H1 (cell line): ENCODE data around the gene ACTN4. TPM values are rescaled to one million over a fixed set of nuclear protein-coding genes. Genes with fewer than 3 reads are reported as not detected.
A peak's percentile ranks its signal among the peaks of the same experiment; 100 is the strongest.

Experiments
- CTCF ChIA-PET: fragments of 300-600 bp; sonication (Branson Sonifier 250); formaldehyde crosslinking; loops from one replicate; lab custom pipeline; 2021; ENCODE audit not compliant: partially characterized antibody; lab: Charles Lee
- POLR2A ChIA-PET: fragments of 300-600 bp; sonication (Branson Sonifier 250); formaldehyde crosslinking; loops from one replicate; lab custom pipeline; 2021; ENCODE audit warnings: inconsistent platforms; ENCODE audit not compliant: partially characterized antibody; lab: Charles Lee
- DNase-seq, 2 experiments: peaks; one replicate each; pipeline versions ENCODE4 v3.0.0 to v3.0.0-alpha.2; 2010 to 2022; ENCODE audit warnings: low spot score in 2 of 2, low read depth in 1 of 2, mixed read lengths in 1 of 2
- FAIRE-seq: peaks from 2 replicates; lab custom pipeline; 2011; peaks lifted over from hg19 to GRCh38; lab: Jason Lieb, UNC
- H2AFZ ChIP-seq: 2 replicates; pipeline ENCODE4 v1.8.1; 2012; ENCODE audit warnings: low read length, inconsistent platforms
- H2AK5ac ChIP-seq: 2 replicates; pipeline ENCODE4 v1.6.1; 2013; ENCODE audit warnings: low read depth, low read length
- H2BK120ac ChIP-seq: replicated peaks from 2 replicates; pipeline ENCODE3; 2013; ENCODE audit warnings: low read depth, low read length, inconsistent platforms
- H2BK12ac ChIP-seq: 2 replicates; pipeline ENCODE4 v1.6.1; 2013; ENCODE audit warnings: low read depth, low read length
- H2BK15ac ChIP-seq: 2 replicates; pipeline ENCODE4 v1.6.1; 2013; ENCODE audit warnings: low read length
- H2BK20ac ChIP-seq: 2 replicates; pipeline ENCODE4 v1.6.1; 2013; ENCODE audit warnings: low read length
- H2BK5ac ChIP-seq: 2 replicates; pipeline ENCODE4 v1.6.1; 2013; ENCODE audit warnings: low read depth, low read length
- H3K14ac ChIP-seq: 2 replicates; pipeline ENCODE4 v1.6.1; 2013; ENCODE audit warnings: inconsistent platforms; ENCODE audit not compliant: insufficient read length
- H3K18ac ChIP-seq: 2 replicates; pipeline ENCODE4 v1.6.1; 2013; ENCODE audit warnings: low read length; ENCODE audit errors: extremely low read depth
- H3K23ac ChIP-seq: 2 replicates; pipeline ENCODE4 v1.6.1; 2013; ENCODE audit warnings: inconsistent platforms; ENCODE audit not compliant: insufficient read length
- H3K23me2 ChIP-seq: 2 replicates; pipeline ENCODE4 v1.6.1; 2013; ENCODE audit warnings: low read depth, low read length
- H3K27ac ChIP-seq: 2 replicates; pipeline ENCODE4 v1.6.1; 2011; ENCODE audit warnings: low read depth, low read length, inconsistent platforms
- H3K27me3 ChIP-seq, 4 experiments: replicated peaks in 1 of 4; 1 replicate in 1 of 4; 2 replicates in 3 of 4; pipeline versions ENCODE4 v1.6.1 to v1.8.1; 2011 to 2013; ENCODE audit warnings: low read length in 3 of 4, mild to moderate bottlenecking in 3 of 4, inconsistent platforms in 2 of 4, mixed read lengths in 2 of 4, moderate library complexity in 1 of 4; ENCODE audit not compliant: control insufficient read depth in 3 of 4, insufficient read depth in 3 of 4; ENCODE audit errors: extremely low read depth in 1 of 4
- H3K36me3 ChIP-seq, 4 experiments: 2 replicates each; pipeline versions ENCODE4 v1.6.1 to v1.8.1; 2011 to 2013; ENCODE audit warnings: mild to moderate bottlenecking in 4 of 4, low read length in 3 of 4, moderate library complexity in 2 of 4, control low read depth in 1 of 4, inconsistent platforms in 1 of 4; ENCODE audit not compliant: insufficient read depth in 4 of 4, control insufficient read depth in 2 of 4
- H3K4ac ChIP-seq: replicated peaks from 2 replicates; pipeline ENCODE3; 2013; ENCODE audit warnings: low read length, low read depth, mixed read lengths, inconsistent platforms; ENCODE audit not compliant: insufficient read length
- H3K4me1 ChIP-seq, 4 experiments: replicated peaks in 1 of 4; 1 replicate in 1 of 4; 2 replicates in 3 of 4; pipeline versions ENCODE4 v1.6.1 to v1.8.1; 2011 to 2013; ENCODE audit warnings: low read length in 3 of 4, inconsistent platforms in 2 of 4, mixed read lengths in 1 of 4; ENCODE audit not compliant: insufficient read depth in 4 of 4, control insufficient read depth in 3 of 4
- H3K4me2 ChIP-seq, 2 experiments: 2 replicates each; pipeline versions ENCODE4 v1.6.1 to v1.8.1; 2011 to 2013; ENCODE audit warnings: low read depth in 2 of 2, low read length in 2 of 2, control low read depth in 1 of 2, inconsistent platforms in 1 of 2, mild to moderate bottlenecking in 1 of 2; ENCODE audit not compliant: insufficient read depth in 1 of 2
- H3K4me3 ChIP-seq, 4 experiments: fragments of 200-600, 300-600 bp in 1 of 4; sonication (generic), shearing (Covaris generic), sonication (Bioruptor Twin) in 1 of 4; 2 replicates each; pipeline versions ENCODE4 v1.5.1 to v1.8.1; 2011 to 2016; ENCODE audit warnings: low read length in 4 of 4, low read depth in 3 of 4, control low read depth in 2 of 4, inconsistent platforms in 2 of 4, mild to moderate bottlenecking in 2 of 4, mixed read lengths in 1 of 4, moderate library complexity in 1 of 4; ENCODE audit not compliant: insufficient read depth in 2 of 4; ENCODE audit errors: extremely low read depth in 1 of 4
- H3K56ac ChIP-seq: replicated peaks from 2 replicates; pipeline ENCODE3; 2013; ENCODE audit warnings: low read depth, mild to moderate bottlenecking, mixed read lengths, low read length, inconsistent platforms; ENCODE audit not compliant: insufficient read length
- H3K79me1 ChIP-seq: 2 replicates; pipeline ENCODE4 v1.6.1; 2013; ENCODE audit warnings: low read depth, low read length, control low read depth
- H3K79me2 ChIP-seq, 2 experiments: 2 replicates each; pipeline versions ENCODE4 v1.6.1 to v1.8.1; 2012 to 2013; ENCODE audit warnings: low read length in 2 of 2, mild to moderate bottlenecking in 2 of 2, inconsistent platforms in 1 of 2; ENCODE audit not compliant: insufficient read depth in 2 of 2, control insufficient read depth in 1 of 2
- H3K9ac ChIP-seq, 4 experiments: replicated peaks in 1 of 4; 1 replicate in 1 of 4; 2 replicates in 3 of 4; pipeline versions ENCODE4 v1.6.1 to v1.8.1; 2011 to 2013; ENCODE audit warnings: low read depth in 3 of 4, low read length in 3 of 4, control low read depth in 2 of 4, mild to moderate bottlenecking in 2 of 4, moderate library complexity in 2 of 4, inconsistent platforms in 1 of 4; ENCODE audit errors: extremely low read depth in 1 of 4
- H3K9me3 ChIP-seq, 2 experiments: 2 replicates each; pipeline versions ENCODE4 v1.6.1 to v1.8.1; 2012 to 2013; ENCODE audit warnings: mild to moderate bottlenecking in 2 of 2, moderate library complexity in 2 of 2, control low read depth in 1 of 2, inconsistent platforms in 1 of 2, low read depth in 1 of 2, low read length in 1 of 2, mixed read lengths in 1 of 2; ENCODE audit not compliant: insufficient read depth in 2 of 2
- H4K20me1 ChIP-seq, 2 experiments: replicated peaks in 1 of 2; 2 replicates each; pipeline versions ENCODE3 to v1.8.1; 2011 to 2013; ENCODE audit warnings: inconsistent platforms in 2 of 2, low read length in 2 of 2, mild to moderate bottlenecking in 1 of 2; ENCODE audit not compliant: insufficient read depth in 2 of 2, control insufficient read depth in 1 of 2
- H4K5ac ChIP-seq: 2 replicates; pipeline ENCODE4 v1.6.1; 2013; ENCODE audit warnings: low read length, low read depth, mixed read lengths, inconsistent platforms; ENCODE audit not compliant: insufficient read length
- H4K8ac ChIP-seq: 2 replicates; pipeline ENCODE4 v1.8.0; 2013; ENCODE audit warnings: mild to moderate bottlenecking, moderate library complexity, low read length, inconsistent platforms; ENCODE audit not compliant: insufficient read depth; ENCODE audit errors: extremely low read depth
- H4K91ac ChIP-seq: replicated peaks from 2 replicates; pipeline ENCODE3; 2013; ENCODE audit warnings: low read length, mixed read lengths, inconsistent platforms; ENCODE audit not compliant: insufficient read length
- ATF3 ChIP-seq: IDR thresholded peaks from 2 replicates; pipeline ENCODE4 v1.6.1; 2011; ENCODE audit warnings: low read depth, mild to moderate bottlenecking, low read length; ENCODE audit not compliant: insufficient read depth
- BACH1 ChIP-seq: IDR thresholded peaks from 2 replicates; pipeline ENCODE4 v1.6.1; 2012; ENCODE audit warnings: low read length, improper control_type of control experiment
- KDM4A ChIP-seq: IDR thresholded peaks from one replicate; pipeline ENCODE4 v1.7.1; 2012; ENCODE audit warnings: low read depth, mild to moderate bottlenecking, moderate library complexity, low read length, inconsistent platforms; ENCODE audit not compliant: severe bottlenecking
- NRF1 ChIP-seq: IDR thresholded peaks from 2 replicates; pipeline ENCODE4 v1.6.1; 2011; ENCODE audit warnings: mild to moderate bottlenecking, low read depth, low read length, improper control_type of control experiment
- POLR2A ChIP-seq, 2 experiments: IDR thresholded peaks; 1 replicate in 1 of 2; 2 replicates in 1 of 2; pipeline ENCODE4 v1.6.1; 2011; ENCODE audit warnings: low read depth in 2 of 2, low read length in 2 of 2, mild to moderate bottlenecking in 2 of 2; ENCODE audit errors: control extremely low read depth in 1 of 2
- POLR2AphosphoS5 ChIP-seq: IDR thresholded peaks from 2 replicates; pipeline ENCODE4 v1.6.1; 2011; ENCODE audit warnings: low read depth, low read length
- RFX5 ChIP-seq: IDR thresholded peaks from 2 replicates; pipeline ENCODE4 v1.6.1; 2011; ENCODE audit warnings: low read depth, low read length, improper control_type of control experiment, borderline replicate concordance
- TAF7 ChIP-seq: optimal IDR thresholded peaks from 2 replicates; pipeline ENCODE3; 2011; ENCODE audit warnings: low read depth, mild to moderate bottlenecking, inconsistent platforms, low read length, moderate library complexity, borderline replicate concordance
- YY1 ChIP-seq: IDR thresholded peaks from 2 replicates; pipeline ENCODE4 v1.6.1; 2011; ENCODE audit warnings: low read depth, mild to moderate bottlenecking, low read length
- WGBS, 2 experiments: shearing (Covaris generic) in 1 of 2; methylation state at CpG; one replicate each; pipeline versions ENCODE4 v1.1.6 to v1.1.7; 2013 to 2015; ENCODE audit warnings: low lambda C conversion rate in 2 of 2, mixed read lengths in 2 of 2, inconsistent platforms in 1 of 2, low coverage in 1 of 2, missing lambda C conversion rate in 1 of 2; ENCODE audit not compliant: insufficient replicate concordance in 2 of 2, insufficient coverage in 1 of 2, insufficient read length in 1 of 2; ENCODE audit errors: extremely low coverage in 1 of 2, missing lambda C conversion rate in 1 of 2; 5-methylcytosine and 5-hydroxymethylcytosine counted together
- long read RNA-seq, 2 experiments: library from RNA in 1 of 2; library from capped mRNA in 1 of 2; stranded (forward); transcript quantifications; one replicate each; pipeline ENCODE4 v2.0.0, GENCODE V29; 2021; ENCODE audit warnings: inconsistent platforms in 1 of 2
- polyA minus RNA-seq, 3 experiments: library from RNA; depleted of rRNA, polyadenylated mRNA; stranded (reverse); fragments of >200 nt; gene quantifications; 1 replicate in 2 of 3; 2 replicates in 1 of 3; pipeline ENCODE4 v1.2.3, GENCODE V29; 2011
- polyA plus RNA-seq, 7 experiments: library from polyadenylated mRNA; depleted of rRNA in 3 of 7; stranded (reverse) in 5 of 7; unstranded in 2 of 7; fragments of >200 nt in 5 of 7; fragments of 200-250 nt in 2 of 7; gene quantifications; 1 replicate in 5 of 7; 2 replicates in 1 of 7; 4 replicates in 1 of 7; pipeline versions ENCODE4 v1.2.1 to v1.2.3, GENCODE V29; 2011 to 2013; ENCODE audit warnings: missing spikeins in 2 of 7, mixed read lengths in 2 of 7
- total RNA-seq: library from RNA; stranded (reverse); fragmentation: NEBNext Ultra II Directional; extraction: Animal tissue kit (Norgen Biotek cat#: 25700); gene quantifications from 2 replicates; pipeline ENCODE4 v1.2.1, GENCODE V29; 2021

Gene ACTN4
- total RNA-seq (520 and 530 TPM in 2 replicates), polyA plus RNA-seq (2011; rRNA removed) (211 and 281 TPM in 2 replicates), polyA minus RNA-seq (2011; rRNA and poly(A)+ RNA removed) (190 and 202 TPM in 2 replicates)
- polyA plus RNA-seq (2011; cell fraction: cytosol; rRNA removed), result 223 TPM
- 1,059 TPM for polyA plus RNA-seq (2011; cell fraction: nucleus; rRNA removed)
- polyA plus RNA-seq (2012, experiment 1 of 2), result 374 to 504 TPM (median 451 TPM) in 4 replicates
- polyA plus RNA-seq (2012, experiment 2 of 2), result 171 TPM
- 279 TPM for polyA plus RNA-seq (2013, experiment 1 of 2)
- polyA plus RNA-seq (2013, experiment 2 of 2), result 254 TPM
- polyA minus RNA-seq (2011; cell fraction: cytosol; rRNA and poly(A)+ RNA removed), result 103 TPM
- 171 TPM for polyA minus RNA-seq (2011; cell fraction: nucleus; rRNA and poly(A)+ RNA removed)
- long read RNA-seq, experiment 1, full-length matches to known transcripts, result 14 of 165 reads
- long read RNA-seq, experiment 1, partial matches to known transcripts, result 114 of 165 reads
- long read RNA-seq, experiment 1, other reads (novel, unspliced or antisense), result 37 of 165 reads
- long read RNA-seq, experiment 2, partial matches to known transcripts, result 1 of 9 reads
- long read RNA-seq, experiment 2, other reads (novel, unspliced or antisense), result 8 of 9 reads

- peak; percentile 93 to 100 for DNase-seq
- H2AFZ ChIP-seq, result no peak within 1 kb of the TSS
- peak within 1 kb of the TSS; percentile 87 to 98 (median 92) for H3K9ac ChIP-seq
- H3K14ac ChIP-seq, result peak within 1 kb of the TSS; percentile 32
- CTCF ChIA-PET, result interaction anchor here (0.6 to 7.7 kb wide), 7 partner anchors 10 to 749 kb away, joined by 3 to 62 read pairs (median 3); no protein-coding TSS in a partner anchor
- H3K18ac ChIP-seq, result peak within 1 kb of the TSS; percentile 99
- peaks cover 8% of the 10 kb centered on the region for H3K79me1 ChIP-seq
- H3K9me3 ChIP-seq, result no peaks in the 10 kb centered on the region
- peak within 1 kb of the TSS; percentile 76 for H3K4ac ChIP-seq
- H3K23ac ChIP-seq, result no peak within 1 kb of the TSS
- H3K27me3 ChIP-seq, result no peaks in the 10 kb centered on the region
- peaks cover 5 to 19% (median 12%) of the 10 kb centered on the region in 4 experiments for H3K4me1 ChIP-seq
- H2AK5ac ChIP-seq, result peak within 1 kb of the TSS; percentile 75
- peak within 1 kb of the TSS; percentile 91 to 98 (median 95) for H3K4me3 ChIP-seq
- peaks cover 41 to 49% of the 10 kb centered on the region in 2 experiments for H3K79me2 ChIP-seq
- no peaks in the 10 kb centered on the region for H3K36me3 ChIP-seq
- no peak within 1 kb of the TSS for H2BK15ac ChIP-seq
- peak within 1 kb of the TSS; percentile 92 to 95 for H3K4me2 ChIP-seq
- peak within 1 kb of the TSS; percentile 29 for H4K91ac ChIP-seq
- H2BK12ac ChIP-seq, result no peak within 1 kb of the TSS
- WGBS, 2 experiments, result 1% methylated on average over 62 of the region's 77 CpGs; no CpG with 5 or more reads in 1 of the 2 experiments
- H3K23me2 ChIP-seq, result peaks cover 16% of the 10 kb centered on the region; the same call in 1 of the 2 replicates
- peak within 1 kb of the TSS; percentile 79 for H4K8ac ChIP-seq
- H2BK20ac ChIP-seq, result no peak within 1 kb of the TSS
- peak within 1 kb of the TSS; percentile 71; the same call in 1 of the 2 replicates for H3K27ac ChIP-seq
- peaks cover 10 to 19% of the 10 kb centered on the region in 2 experiments for H4K20me1 ChIP-seq
- H3K56ac ChIP-seq, result peak within 1 kb of the TSS; percentile 89
- H2BK5ac ChIP-seq, result peak within 1 kb of the TSS; percentile 93
- peak within 1 kb of the TSS; percentile 87 for H4K5ac ChIP-seq
- no peak within 1 kb of the TSS for H2BK120ac ChIP-seq
- FAIRE-seq, result no peak
- POLR2A ChIA-PET, result interaction anchor here (0.6 to 17.9 kb wide), 20 partner anchors 9 to 185 kb away, joined by 3 to 374 read pairs (median 4); partner anchors contain the start of gene MAP4K1
- TF ChIP-seq YY1 (peak; percentile 71; the same call in 1 of the 2 replicates), POLR2A (IDR thresholded peaks at IDR 0.05; ENCODE audit: control extremely low read depth in 1 of 2, low read depth in 2 of 2, low read length in 2 of 2) (peak; percentile 92 to 93), BACH1 (no peak), RFX5 (no peak), ATF3 (no peak), NRF1 (peak; percentile 99), KDM4A (peak; percentile 33), TAF7 (peak; percentile 71), POLR2AphosphoS5 (peak; percentile 90)
Measured at GRCh38 chr19:38647368-38647965, at the start of gene ACTN4. TSS of gene ACTN4 (plus strand) at chr19:38647649. CDS start at chr19:38647746, 97 bp downstream.
